RKO (cell line): Measurements from ENCODE around the gene CRABP2.

Experiments used
- DNase-seq: peaks from one replicate; pipeline ENCODE4 v3.0.0-alpha.2; 2016; ENCODE audit warnings: low spot score

CRABP2 gene

GRCh38 chr1:156655151-156655903 lies 50.1 kb downstream of the CRABP2 start:
- no peak for DNase-seq

GRCh38 chr1:156654700-156655099 lies 50.7 kb downstream of the CRABP2 start:
- DNase-seq = no peak

GRCh38 chr1:156652992-156653355 lies 52.4 kb downstream of the CRABP2 start:
- DNase-seq = no peak

GRCh38 chr1:156652131-156652991 lies 53.0 kb downstream of the CRABP2 start:
- peak; percentile 32 for DNase-seq
